Central memory CD8-positive, alpha-beta T cell (primary cell): ENCODE measurements around the gene IBA57.

Source experiments
- ATAC-seq: fragments of 150-1000 bp; cut with Tn5 transposase; replicated peaks from 2 replicates; pipeline ENCODE4 v1.10.0; 2022; ENCODE audit warnings: mild to moderate bottlenecking, moderate FRiP score, moderate number of reproducible peaks; ENCODE audit not compliant: poor library complexity, severe bottlenecking; ENCODE audit errors: extremely low read depth
- DNase-seq, 2 donors: peaks; one replicate each; pipeline ENCODE4 v3.0.0; 2021; ENCODE audit warnings: low spot score in 2 of 2
- H3K27ac Mint-ChIP-seq: one replicate; pipeline ENCODE4 v1.8.0; 2022; ENCODE audit warnings: low read depth, mild to moderate bottlenecking, moderate library complexity, mixed read lengths
- H3K27me3 Mint-ChIP-seq: one replicate; pipeline ENCODE4 v1.8.0; 2022; ENCODE audit warnings: mixed read lengths
- H3K36me3 Mint-ChIP-seq: one replicate; pipeline ENCODE4 v1.8.0; 2022; ENCODE audit warnings: mild to moderate bottlenecking, moderate library complexity, mixed read lengths; ENCODE audit not compliant: insufficient read depth
- H3K4me1 Mint-ChIP-seq: one replicate; pipeline ENCODE4 v1.8.0; 2022; ENCODE audit warnings: mixed read lengths
- H3K4me3 Mint-ChIP-seq: one replicate; pipeline ENCODE4 v1.8.0; 2022; ENCODE audit warnings: mild to moderate bottlenecking, moderate library complexity, mixed read lengths
- H3K9me3 Mint-ChIP-seq: one replicate; pipeline ENCODE4 v1.8.0; 2022; ENCODE audit warnings: mixed read lengths

The IBA57 gene

GRCh38 chr1:228154670-228155571 lies 10.7 kb upstream of the IBA57 start:
- H3K9me3 Mint-ChIP-seq = no peaks in the 10 kb centered on the region
- H3K27ac Mint-ChIP-seq = peak overlapping the region; percentile 38
- DNase-seq = no peak
- no peaks in the 10 kb centered on the region for H3K27me3 Mint-ChIP-seq
- peaks cover 6% of the 10 kb centered on the region for H3K4me1 Mint-ChIP-seq
- ATAC-seq = no peak
- H3K4me3 Mint-ChIP-seq = no peak overlapping the region
- H3K36me3 Mint-ChIP-seq = peaks cover 20% of the 10 kb centered on the region

GRCh38 chr1:228155596-228156514 lies 9.7 kb upstream of the IBA57 start:
- Mint-ChIP-seq H3K4me3 (no peak overlapping the region), H3K27me3 (no peaks in the 10 kb centered on the region)

GRCh38 chr1:228156515-228156881 lies 9.1 kb upstream of the IBA57 start:
- Mint-ChIP-seq H3K36me3 (peaks cover 16% of the 10 kb centered on the region), H3K9me3 (no peaks in the 10 kb centered on the region), H3K27me3 (no peaks in the 10 kb centered on the region), H3K4me3 (peak overlapping the region; percentile 29), H3K4me1 (peaks cover 6% of the 10 kb centered on the region), H3K27ac (no peak overlapping the region)
- no peak for DNase-seq
- ATAC-seq = no peak

More at GRCh38 chr1:228155596-228156514, 9.7 kb upstream of the IBA57 start:
- peaks cover 6% of the 10 kb centered on the region for H3K4me1 Mint-ChIP-seq
- H3K9me3 Mint-ChIP-seq = no peaks in the 10 kb centered on the region
- H3K36me3 Mint-ChIP-seq = peaks cover 20% of the 10 kb centered on the region
- DNase-seq (no peak), ATAC-seq (no peak)
- peak overlapping the region; percentile 38 for H3K27ac Mint-ChIP-seq

GRCh38 chr1:228156941-228157728 lies 8.5 kb upstream of the IBA57 start:
- peak overlapping the region; percentile 29 for H3K4me3 Mint-ChIP-seq
- H3K27me3 Mint-ChIP-seq = no peaks in the 10 kb centered on the region
- no peaks in the 10 kb centered on the region for H3K9me3 Mint-ChIP-seq
- no peak for DNase-seq
- peaks cover 15% of the 10 kb centered on the region for H3K36me3 Mint-ChIP-seq
- H3K27ac Mint-ChIP-seq = no peak overlapping the region
- H3K4me1 Mint-ChIP-seq = peaks cover 8% of the 10 kb centered on the region
- peak; percentile 34 for ATAC-seq

GRCh38 chr1:228157729-228158126 lies 7.9 kb upstream of the IBA57 start:
- no peak for ATAC-seq
- H3K27me3 Mint-ChIP-seq = no peaks in the 10 kb centered on the region
- H3K36me3 Mint-ChIP-seq = peaks cover 13% of the 10 kb centered on the region
- no peaks in the 10 kb centered on the region for H3K9me3 Mint-ChIP-seq
- H3K4me1 Mint-ChIP-seq = peaks cover 8% of the 10 kb centered on the region
- no peak overlapping the region for H3K27ac Mint-ChIP-seq
- DNase-seq = no peak
- no peak overlapping the region for H3K4me3 Mint-ChIP-seq

GRCh38 chr1:228158151-228159007 lies 7.2 kb upstream of the IBA57 start:
- Mint-ChIP-seq H3K9me3 (no peaks in the 10 kb centered on the region), H3K4me1 (peaks cover 5% of the 10 kb centered on the region), H3K27ac (no peak overlapping the region), H3K27me3 (no peaks in the 10 kb centered on the region), H3K4me3 (no peak overlapping the region), H3K36me3 (peaks cover 10% of the 10 kb centered on the region)
- DNase-seq = no peak
- ATAC-seq = no peak

- H3K27me3 Mint-ChIP-seq = no peaks in the 10 kb centered on the region
These were observed 6.5 kb upstream of the IBA57 start for GRCh38 chr1:228159008-228159665.

GRCh38 chr1:228160201-228160761 lies 5.3 kb upstream of the IBA57 start:
- Mint-ChIP-seq H3K36me3 (peaks cover 13% of the 10 kb centered on the region), H3K9me3 (no peaks in the 10 kb centered on the region), H3K27me3 (no peaks in the 10 kb centered on the region), H3K27ac (no peak overlapping the region), H3K4me1 (peaks cover 17% of the 10 kb centered on the region), H3K4me3 (no peak overlapping the region)
- DNase-seq (no peak), ATAC-seq (no peak)

More at GRCh38 chr1:228159008-228159665, 6.5 kb upstream of the IBA57 start:
- Mint-ChIP-seq H3K4me1 (peaks cover 7% of the 10 kb centered on the region), H3K27ac (no peak overlapping the region), H3K36me3 (peaks cover 11% of the 10 kb centered on the region), H3K4me3 (no peak overlapping the region), H3K9me3 (no peaks in the 10 kb centered on the region)
- DNase-seq = no peak
- ATAC-seq = no peak

GRCh38 chr1:228161362-228161761 lies 4.2 kb upstream of the IBA57 start:
- Mint-ChIP-seq H3K27ac (no peak overlapping the region), H3K36me3 (peaks cover 19% of the 10 kb centered on the region), H3K4me1 (peaks cover 17% of the 10 kb centered on the region), H3K4me3 (no peak overlapping the region), H3K9me3 (no peaks in the 10 kb centered on the region), H3K27me3 (no peaks in the 10 kb centered on the region)
- DNase-seq (no peak), ATAC-seq (no peak)

- Mint-ChIP-seq H3K36me3 (peaks cover 21% of the 10 kb centered on the region), H3K27ac (no peak overlapping the region), H3K4me1 (peaks cover 21% of the 10 kb centered on the region), H3K4me3 (no peak overlapping the region), H3K27me3 (no peaks in the 10 kb centered on the region), H3K9me3 (no peaks in the 10 kb centered on the region)
- ATAC-seq = no peak
- DNase-seq = no peak
These were observed 3.7 kb upstream of the IBA57 start for GRCh38 chr1:228161866-228162265.
